PC-3 (cell line): ENCODE data around the gene UBA6. TPM values are rescaled to one million over a fixed set of nuclear protein-coding genes. Genes with fewer than 3 reads are reported as not detected.

Experiments used
- ATAC-seq: fragments of 200-7000 bp; cut with Tn5 transposase; 2 replicates; pipeline ENCODE4 v1.9.1; 2020; ENCODE audit warnings: mild to moderate bottlenecking, moderate library complexity
- BruUV-seq: library from RNA; stranded (reverse); fragments of 400-500 nt; replicated peaks from 2 replicates; lab custom pipeline; 2021; lab: Mats Ljungman, UMichigan
- CTCF ChIA-PET: fragments of 300-600 bp; sonication (Branson Sonifier 250); formaldehyde crosslinking; loops from one replicate; lab custom pipeline; 2022; ENCODE audit warnings: antibody characterized with exemption; lab: Charles Lee
- POLR2A ChIA-PET: fragments of 300-600 bp; sonication (Branson Sonifier 250); formaldehyde crosslinking; loops from one replicate; lab custom pipeline; 2022; ENCODE audit warnings: antibody characterized with exemption; ENCODE audit not compliant: unreplicated experiment; lab: Charles Lee
- DNase-seq: peaks from one replicate; pipeline ENCODE4 v3.0.0-alpha.2; 2015
- H2AFZ ChIP-seq: fragments of 300-600 bp; sonication (generic); 2 replicates; pipeline ENCODE4 v1.6.0; 2016; ENCODE audit warnings: antibody characterized with exemption, low read length
- H3F3A ChIP-seq: fragments of 300-600 bp; sonication (generic); one replicate; pipeline ENCODE4 v1.6.0; 2017; ENCODE audit warnings: antibody characterized with exemption, low read length, control low read depth, mild to moderate bottlenecking; ENCODE audit not compliant: unreplicated experiment
- H3K27ac ChIP-seq: fragments of 300-600 bp; sonication (generic); 2 replicates; pipeline ENCODE4 v1.5.1; 2016; ENCODE audit warnings: mild to moderate bottlenecking, low read length
- H3K27me3 ChIP-seq: fragments of 300-600 bp; sonication (generic); 2 replicates; pipeline ENCODE4 v1.6.1; 2016; ENCODE audit warnings: low read length, mixed read lengths
- H3K36me3 ChIP-seq: fragments of 300-600 bp; sonication (generic); 2 replicates; pipeline ENCODE4 v1.6.1; 2016; ENCODE audit warnings: low read depth, mixed run types, low read length, mixed read lengths
- H3K4me1 ChIP-seq: fragments of 300-600 bp; sonication (generic); 2 replicates; pipeline ENCODE4 v1.5.1; 2016; ENCODE audit warnings: low read length; ENCODE audit not compliant: insufficient read depth
- H3K4me2 ChIP-seq: fragments of 300-600 bp; sonication (generic); 2 replicates; pipeline ENCODE4 v1.6.0; 2016; ENCODE audit warnings: low read length
- H3K4me3 ChIP-seq: fragments of 300-600 bp; sonication (generic); 2 replicates; pipeline ENCODE4 v1.5.1; 2016; ENCODE audit warnings: mild to moderate bottlenecking, low read length, mixed read lengths
- H3K79me2 ChIP-seq: fragments of 300-600 bp; sonication (generic); 2 replicates; pipeline ENCODE4 v1.6.1; 2017; ENCODE audit warnings: low read length, mixed read lengths
- H3K9ac ChIP-seq: fragments of 300-600 bp; sonication (generic); 2 replicates; pipeline ENCODE4 v1.6.0; 2016; ENCODE audit warnings: mild to moderate bottlenecking, low read length
- H3K9me2 ChIP-seq: fragments of 300-600 bp; sonication (generic); replicated peaks from 2 replicates; pipeline ENCODE4 v1.6.1; 2016; ENCODE audit warnings: mixed run types, low read length, mixed read lengths
- H3K9me3 ChIP-seq: fragments of 300-600 bp; sonication (generic); 2 replicates; pipeline ENCODE4 v1.6.1; 2016; ENCODE audit warnings: low read length, mixed read lengths
- H4K20me1 ChIP-seq: fragments of 300-600 bp; sonication (generic); 2 replicates; pipeline ENCODE4 v1.6.1; 2016; ENCODE audit warnings: low read length, mixed read lengths
- EZH2 ChIP-seq: fragments of 300-600 bp; sonication (generic); IDR thresholded peaks from one replicate; pipeline ENCODE4 v1.6.1; 2017; ENCODE audit warnings: antibody characterized with exemption, mild to moderate bottlenecking, low read length; ENCODE audit not compliant: unreplicated experiment
- EZH2phosphoT487 ChIP-seq: fragments of 300-600 bp; sonication (generic); IDR thresholded peaks from 2 replicates; pipeline ENCODE4 v1.6.1; 2018; ENCODE audit warnings: mild to moderate bottlenecking, antibody characterized with exemption, low read length, borderline replicate concordance
- intact Hi-C: fragments of 100-400 bp; cut with micrococcal nuclease; formaldehyde crosslinking; loops from 2 replicates; pipeline ENCODE4 v1.9.0; 2023
- total RNA-seq: library from RNA; depleted of rRNA; stranded (reverse); fragments of >200 nt; gene quantifications from 2 replicates; pipeline ENCODE4 v1.2.3, GENCODE V29; 2014
- TF ChIP-seq, protein P1 (sequence below): fragments of 300-600 bp; sonication (generic); conservative IDR thresholded peaks from 2 replicates; pipeline ENCODE4 v1.5.1; 2017; ENCODE audit warnings: antibody characterized with exemption, low read depth, mild to moderate bottlenecking, low read length

UBA6 gene
- total RNA-seq, 1 experiment from 2014 or later: 94.6 TPM

DNA sequence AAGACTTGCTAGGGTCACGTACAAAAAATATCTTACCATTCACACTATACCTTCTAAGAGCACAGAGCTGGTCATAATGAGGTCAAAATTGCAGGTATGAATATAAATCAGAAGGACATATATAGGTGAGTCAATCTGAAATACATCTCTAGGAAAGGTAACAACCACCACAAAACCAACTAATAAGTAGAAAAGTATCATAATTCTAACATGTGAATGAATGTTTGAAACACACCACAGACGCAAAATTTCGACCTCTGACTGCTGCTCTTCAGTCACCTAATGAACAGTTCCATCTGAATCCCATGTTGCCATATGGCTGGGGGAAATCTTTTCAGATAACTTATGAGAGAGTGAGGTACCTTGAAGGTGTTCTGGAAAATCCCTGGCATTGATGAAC is 120.4 kb downstream of the UBA6 start:
- Histone ChIP-seq H3K9ac (no peak overlapping the region), H3K79me2 (no peaks in the 10 kb centered on the region), H3K27me3 (no peaks in the 10 kb centered on the region), H3K27ac (no peak overlapping the region), H3K4me2 (no peak overlapping the region), H2AFZ (no peak overlapping the region), H4K20me1 (no peaks in the 10 kb centered on the region), H3K4me3 (no peak overlapping the region), H3K4me1 (no peaks in the 10 kb centered on the region), H3K36me3 (no peaks in the 10 kb centered on the region), H3K9me3 (no peaks in the 10 kb centered on the region), H3F3A (no peaks in the 10 kb centered on the region), H3K9me2 (no peaks in the 10 kb centered on the region)
- DNase-seq: no peak
- ATAC-seq: no peak
- TF ChIP-seq, protein P1, sequence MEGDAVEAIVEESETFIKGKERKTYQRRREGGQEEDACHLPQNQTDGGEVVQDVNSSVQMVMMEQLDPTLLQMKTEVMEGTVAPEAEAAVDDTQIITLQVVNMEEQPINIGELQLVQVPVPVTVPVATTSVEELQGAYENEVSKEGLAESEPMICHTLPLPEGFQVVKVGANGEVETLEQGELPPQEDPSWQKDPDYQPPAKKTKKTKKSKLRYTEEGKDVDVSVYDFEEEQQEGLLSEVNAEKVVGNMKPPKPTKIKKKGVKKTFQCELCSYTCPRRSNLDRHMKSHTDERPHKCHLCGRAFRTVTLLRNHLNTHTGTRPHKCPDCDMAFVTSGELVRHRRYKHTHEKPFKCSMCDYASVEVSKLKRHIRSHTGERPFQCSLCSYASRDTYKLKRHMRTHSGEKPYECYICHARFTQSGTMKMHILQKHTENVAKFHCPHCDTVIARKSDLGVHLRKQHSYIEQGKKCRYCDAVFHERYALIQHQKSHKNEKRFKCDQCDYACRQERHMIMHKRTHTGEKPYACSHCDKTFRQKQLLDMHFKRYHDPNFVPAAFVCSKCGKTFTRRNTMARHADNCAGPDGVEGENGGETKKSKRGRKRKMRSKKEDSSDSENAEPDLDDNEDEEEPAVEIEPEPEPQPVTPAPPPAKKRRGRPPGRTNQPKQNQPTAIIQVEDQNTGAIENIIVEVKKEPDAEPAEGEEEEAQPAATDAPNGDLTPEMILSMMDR: no peak
- TF ChIP-seq EZH2phosphoT487 (no peak), EZH2 (no peak)
- POLR2A ChIA-PET: no interaction called here
- CTCF ChIA-PET: no interaction called here
- BruUV-seq: no TSS peak
- intact Hi-C loops: no loop called here

DNA sequence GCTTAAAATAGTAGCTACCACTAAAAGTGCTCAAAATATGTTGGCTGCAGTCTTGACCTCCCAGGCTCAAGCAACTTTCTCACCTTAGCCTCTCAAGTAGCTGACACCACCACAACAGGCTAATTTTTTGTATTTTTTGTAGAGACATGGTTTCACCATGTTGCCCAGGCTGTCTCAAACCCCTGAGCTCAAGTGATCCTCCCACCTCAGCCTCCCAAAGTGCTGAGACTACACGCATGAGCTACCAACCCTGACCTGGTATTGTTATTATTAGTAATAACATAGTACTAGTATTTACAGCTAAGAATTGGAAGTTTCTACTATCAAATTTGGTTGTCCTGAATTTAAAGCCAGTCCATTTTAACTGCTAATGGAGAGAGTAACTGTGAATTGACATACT is 124.4 kb downstream of the UBA6 start:
- H3K4me2 ChIP-seq: no peak overlapping the region
- no peak overlapping the region for H3K9ac ChIP-seq
- H3K79me2 ChIP-seq: no peaks in the 10 kb centered on the region
- CTCF ChIA-PET: no interaction called here
- no peaks in the 10 kb centered on the region for H3K4me1 ChIP-seq
- TF ChIP-seq EZH2phosphoT487 (no peak), EZH2 (no peak)
- TF ChIP-seq, protein P1: no peak
- BruUV-seq: no TSS peak
- POLR2A ChIA-PET: no interaction called here
- H3F3A ChIP-seq: no peaks in the 10 kb centered on the region
- no peak overlapping the region for H3K27ac ChIP-seq
- no peaks in the 10 kb centered on the region for H3K9me2 ChIP-seq
- H3K4me3 ChIP-seq: no peak overlapping the region
- no peaks in the 10 kb centered on the region for H3K36me3 ChIP-seq
- H2AFZ ChIP-seq: no peak overlapping the region
- no peaks in the 10 kb centered on the region for H3K9me3 ChIP-seq
- ATAC-seq: no peak
- H3K27me3 ChIP-seq: no peaks in the 10 kb centered on the region
- no peak for DNase-seq
- intact Hi-C loops: no loop called here
- no peaks in the 10 kb centered on the region for H4K20me1 ChIP-seq

DNA sequence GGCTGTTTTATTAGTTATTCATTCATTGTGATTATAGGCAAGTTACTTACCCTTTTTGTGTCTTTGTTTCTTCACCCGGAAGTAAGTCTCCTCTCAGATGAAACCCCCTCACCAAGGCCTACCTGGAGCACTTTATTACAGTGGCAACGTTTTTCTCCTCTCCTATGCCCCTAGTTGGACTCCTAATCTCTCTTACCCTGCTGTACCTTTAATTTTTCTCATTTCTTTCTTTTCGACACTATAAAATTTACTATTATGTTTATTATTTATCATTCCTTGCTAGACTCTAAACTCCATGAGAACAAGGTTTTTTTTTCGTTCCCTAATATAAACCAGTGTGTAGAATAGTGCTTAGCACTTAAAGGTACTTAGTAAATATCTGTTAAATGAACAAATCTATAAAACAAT is 124.9 kb downstream of the UBA6 start:
- H3K9me2 ChIP-seq: no peaks in the 10 kb centered on the region
- no peaks in the 10 kb centered on the region for H3F3A ChIP-seq
- H3K4me1 ChIP-seq: no peaks in the 10 kb centered on the region
- H3K27ac ChIP-seq: no peak overlapping the region
- ChIA-PET POLR2A (no interaction called here), CTCF (no interaction called here)
- no peaks in the 10 kb centered on the region for H3K9me3 ChIP-seq
- no peaks in the 10 kb centered on the region for H4K20me1 ChIP-seq
- H3K4me3 ChIP-seq: no peak overlapping the region
- no peak for DNase-seq
- intact Hi-C loops: no loop called here
- no peaks in the 10 kb centered on the region for H3K27me3 ChIP-seq
- BruUV-seq: no TSS peak
- no peak for ATAC-seq
- no peaks in the 10 kb centered on the region for H3K36me3 ChIP-seq
- no peak overlapping the region for H2AFZ ChIP-seq
- TF ChIP-seq EZH2phosphoT487: no peak
- TF ChIP-seq, protein P1: no peak
- no peak for TF ChIP-seq EZH2
- no peaks in the 10 kb centered on the region for H3K79me2 ChIP-seq
- H3K9ac ChIP-seq: no peak overlapping the region
- H3K4me2 ChIP-seq: no peak overlapping the region
